Activated T-cell treated with anti-CD3 and anti-CD28 coated beads, Interleukin-2, amount 50 U/mL, for 1 hour (primary cell): Measurements from ENCODE around the gene LRRC46.

Source experiments
- DNase-seq: peaks from one replicate; pipeline ENCODE4 v3.0.0-alpha.2; 2020

Gene LRRC46

DNA sequence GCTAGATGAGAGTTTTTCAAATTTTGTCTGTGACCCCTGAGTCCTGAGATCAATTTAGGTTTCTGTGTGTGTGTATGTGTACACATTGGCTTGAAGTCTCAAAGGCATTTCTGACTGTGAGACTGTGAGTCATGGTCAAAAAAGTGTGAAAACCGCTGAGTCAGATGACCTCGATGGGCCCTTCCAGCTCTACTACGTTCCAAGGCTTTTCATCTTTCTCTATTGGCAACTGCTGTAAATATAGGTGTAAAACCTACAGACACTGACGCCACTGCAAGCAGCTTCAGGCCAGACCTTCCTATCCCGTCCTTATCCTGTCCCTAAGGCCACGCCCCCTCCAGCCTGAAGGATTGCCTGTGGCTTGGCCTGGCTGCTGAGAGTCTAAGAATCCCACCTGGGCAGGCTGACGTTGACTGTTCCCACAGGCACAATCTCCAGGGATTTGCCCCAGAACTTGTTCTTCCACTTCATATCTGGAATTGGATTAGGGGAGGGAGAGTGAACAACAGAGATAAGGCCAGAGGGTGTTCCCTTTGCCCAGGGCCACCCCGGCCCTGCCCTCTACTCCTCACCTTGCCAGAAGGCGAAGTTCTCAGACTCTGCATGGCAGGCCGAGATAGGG lies 21.2 kb upstream of the LRRC46 start:
- no peak for DNase-seq

DNA sequence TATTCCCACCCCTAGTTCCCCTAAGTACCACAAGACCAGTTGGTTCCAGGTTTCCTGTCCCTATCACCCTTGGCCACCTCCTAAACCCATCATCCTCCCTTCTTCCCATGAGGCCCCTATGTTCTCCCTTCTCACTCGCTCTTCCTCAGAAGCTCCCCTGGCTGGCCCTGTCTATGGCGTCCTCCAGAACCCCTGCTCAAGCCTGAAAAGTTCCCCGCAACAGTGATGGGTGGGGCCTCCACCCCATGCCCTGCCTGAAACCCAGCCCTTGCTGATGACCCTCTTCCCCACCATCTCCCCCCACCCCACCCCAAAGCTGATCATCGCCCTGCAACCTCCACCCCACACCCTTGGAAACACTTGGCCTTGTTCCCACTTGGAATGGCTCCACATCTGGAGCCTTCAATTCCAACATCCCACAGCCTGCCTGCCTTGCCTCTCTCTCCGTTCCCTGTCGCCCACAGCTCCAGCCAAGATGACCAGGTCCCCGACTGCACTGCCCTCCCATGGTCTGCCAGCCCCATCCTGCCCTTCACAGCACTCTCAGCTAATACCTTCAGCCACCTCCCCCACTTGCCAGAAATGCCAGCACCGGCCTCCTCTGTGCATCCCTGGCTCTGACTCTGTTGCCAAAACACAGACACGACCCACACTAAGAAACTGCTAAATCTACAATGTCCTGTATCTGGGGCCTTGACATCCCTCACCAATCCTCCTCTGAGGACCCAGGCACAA lies 20.4 kb upstream of the LRRC46 start:
- DNase-seq = no peak

DNA sequence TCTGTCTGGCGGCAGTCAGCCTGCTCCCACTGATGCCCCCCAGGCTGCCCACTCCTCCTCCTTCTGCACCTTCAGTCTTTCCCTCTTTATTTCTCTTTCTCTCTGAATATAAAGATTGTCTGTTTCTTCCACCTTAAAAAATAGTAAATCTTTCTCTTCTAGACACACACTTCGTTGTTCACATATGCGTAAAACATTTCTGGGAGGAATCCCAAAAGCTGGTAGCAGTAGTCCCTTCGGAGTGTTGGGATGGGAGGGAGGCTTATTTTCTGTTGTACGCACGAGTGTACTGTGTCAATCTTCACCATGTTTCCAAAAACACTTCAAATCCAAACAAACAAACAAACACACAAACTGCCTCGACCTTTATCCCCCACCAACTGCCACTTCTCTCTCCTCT lies 19.8 kb upstream of the LRRC46 start:
- DNase-seq = no peak

DNA sequence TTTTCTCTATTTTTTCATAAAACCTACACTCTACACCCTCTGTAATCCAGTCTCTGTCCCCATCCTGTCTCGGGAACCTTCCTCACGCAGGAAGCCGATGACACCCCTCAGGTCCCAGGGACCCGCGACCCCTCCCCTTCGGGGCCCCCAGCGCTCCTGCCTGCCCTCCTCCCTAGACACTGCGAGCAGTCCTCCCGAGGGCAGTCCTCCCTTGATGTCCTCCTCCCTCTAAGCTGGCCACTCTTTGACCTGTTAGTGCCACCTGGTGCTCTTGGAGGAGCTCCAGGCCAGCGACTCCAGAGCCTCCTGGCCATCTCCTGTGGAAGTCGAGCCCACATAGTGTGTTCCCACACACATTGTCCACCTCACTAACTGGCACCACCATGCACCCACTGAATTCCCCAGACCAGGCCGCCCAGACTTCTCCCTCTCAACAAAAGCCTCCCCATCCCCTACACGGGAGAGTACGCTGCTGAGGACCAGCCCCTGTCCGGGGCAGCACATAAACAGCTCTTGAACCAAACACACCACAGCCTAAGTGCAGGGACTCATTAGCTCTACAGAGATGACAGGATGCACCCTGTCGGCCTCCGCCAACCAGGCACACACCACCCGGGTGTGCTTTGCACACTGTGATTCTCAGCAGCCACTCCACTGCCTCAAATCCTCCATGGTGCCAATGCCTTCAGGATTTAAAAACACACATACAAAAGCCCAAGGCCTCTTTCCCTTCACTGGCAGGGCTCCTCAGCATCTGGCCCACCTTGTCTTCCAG lies 19.1 kb upstream of the LRRC46 start:
- peak; percentile 8 for DNase-seq

DNA sequence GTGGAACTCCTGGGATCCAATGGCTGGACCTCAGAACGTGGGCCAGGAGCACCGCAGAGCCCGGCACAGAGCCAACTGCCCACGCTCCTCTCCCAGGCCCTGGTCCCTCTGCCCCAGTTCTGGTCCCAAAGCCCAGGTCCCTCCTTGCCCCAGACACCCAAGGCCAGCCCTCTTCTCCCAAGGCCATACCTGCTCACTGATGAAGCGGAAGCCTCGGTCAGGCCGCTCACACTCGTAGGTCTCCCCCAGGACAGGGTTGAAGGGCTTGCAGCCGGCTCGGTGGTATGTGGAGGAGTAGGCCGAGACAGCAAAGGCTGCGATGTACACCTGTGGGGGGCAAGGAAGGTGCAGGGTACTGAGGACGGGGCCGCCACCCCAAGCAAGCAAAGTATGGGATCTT lies 18.4 kb upstream of the LRRC46 start:
- DNase-seq = peak; percentile 7

DNA sequence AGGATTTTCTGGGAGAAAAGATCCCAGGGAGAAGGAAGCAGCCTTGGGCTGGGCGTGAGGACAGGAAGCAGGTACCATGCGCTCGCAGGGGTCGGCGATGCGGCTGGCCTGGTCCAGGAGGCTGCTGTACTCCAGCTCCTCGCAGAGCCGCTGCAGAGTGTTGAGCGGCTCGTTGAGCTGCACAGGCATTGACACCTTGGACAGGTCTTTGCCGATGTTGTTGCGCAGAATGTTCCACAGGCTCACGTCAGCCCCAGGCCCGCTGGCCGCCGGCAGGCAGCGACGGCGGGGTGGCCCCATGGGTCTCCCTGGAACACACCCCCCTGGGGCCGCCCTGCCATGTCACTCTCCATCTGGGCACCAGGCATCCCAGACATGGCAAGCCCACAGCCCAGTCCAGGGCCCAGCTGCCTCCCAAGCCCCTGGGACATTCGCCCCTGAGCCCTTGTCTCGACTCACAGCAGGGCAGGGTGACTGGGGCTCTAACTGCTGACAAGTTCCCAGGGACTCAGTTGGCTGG lies 17.9 kb upstream of the LRRC46 start:
- peak; percentile 8 for DNase-seq

DNA sequence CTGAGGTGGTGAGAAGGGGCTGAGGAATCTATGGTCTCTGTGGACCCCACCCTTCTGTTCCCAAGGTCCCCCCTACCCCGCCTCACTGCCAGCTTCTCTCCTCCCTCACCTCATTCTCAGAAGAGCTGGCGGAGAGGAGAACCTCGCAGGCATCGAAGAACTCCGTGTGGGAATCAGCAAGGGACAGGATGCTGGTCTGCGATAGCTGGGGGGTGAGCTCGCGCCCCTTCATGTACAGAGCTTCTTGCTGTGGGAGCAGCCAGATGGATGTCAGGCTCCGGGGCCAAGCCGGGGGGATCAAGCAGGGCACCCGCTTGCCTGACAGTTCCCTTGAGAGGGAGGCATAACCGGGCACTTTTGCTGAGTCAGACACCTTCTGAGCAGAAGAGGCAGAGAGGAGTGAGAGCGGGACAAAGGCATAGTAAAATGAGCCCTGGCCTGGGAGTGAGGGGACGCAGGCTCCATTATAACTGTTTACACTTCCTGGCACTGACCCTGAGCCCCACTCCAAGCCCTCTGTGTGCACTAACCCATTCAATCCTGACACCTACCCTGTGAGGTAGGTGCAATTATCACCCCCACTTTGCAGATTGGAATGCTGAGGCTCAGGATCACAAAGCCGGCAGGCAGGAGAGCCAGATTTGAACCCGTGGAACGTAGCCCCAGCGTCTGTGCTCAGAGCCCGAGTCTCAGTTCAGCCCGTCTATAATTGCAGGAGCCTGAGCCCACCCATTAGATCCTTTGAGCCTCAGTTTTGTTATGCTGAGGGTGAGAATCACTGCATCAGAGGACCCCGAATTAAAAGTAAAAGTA lies 16.2 kb upstream of the LRRC46 start:
- no peak for DNase-seq

DNA sequence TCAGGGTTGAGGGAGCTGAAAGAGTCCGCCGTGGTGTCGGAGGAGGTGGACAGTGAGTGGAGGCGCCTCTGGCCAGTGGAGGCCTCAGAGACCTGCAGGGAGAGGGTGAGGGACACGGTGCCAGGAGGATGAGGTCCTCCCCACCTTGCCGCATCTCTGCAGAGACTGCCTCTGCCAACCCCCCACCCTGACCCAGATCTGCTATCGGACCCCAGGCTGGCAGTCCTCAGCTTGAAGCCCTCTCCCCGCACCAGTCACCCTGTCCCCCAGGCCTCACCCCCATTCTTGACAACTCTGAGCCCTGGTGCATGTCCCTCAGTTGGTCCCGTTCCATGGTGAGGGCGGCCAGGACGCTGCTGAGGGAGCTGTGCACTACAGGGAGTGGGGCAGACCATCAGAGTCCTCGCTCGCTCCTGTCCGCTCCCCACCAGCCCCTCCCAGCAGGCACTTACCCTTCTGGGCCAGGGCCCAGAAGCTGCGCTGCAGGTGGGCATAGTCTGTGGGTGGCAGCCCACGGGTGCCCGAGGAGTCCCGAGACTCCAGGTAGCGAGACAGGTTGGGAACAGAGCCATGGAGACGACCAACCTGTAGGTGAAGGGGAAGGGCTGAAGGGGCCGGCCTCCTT lies 15.2 kb upstream of the LRRC46 start:
- no peak for DNase-seq

DNA sequence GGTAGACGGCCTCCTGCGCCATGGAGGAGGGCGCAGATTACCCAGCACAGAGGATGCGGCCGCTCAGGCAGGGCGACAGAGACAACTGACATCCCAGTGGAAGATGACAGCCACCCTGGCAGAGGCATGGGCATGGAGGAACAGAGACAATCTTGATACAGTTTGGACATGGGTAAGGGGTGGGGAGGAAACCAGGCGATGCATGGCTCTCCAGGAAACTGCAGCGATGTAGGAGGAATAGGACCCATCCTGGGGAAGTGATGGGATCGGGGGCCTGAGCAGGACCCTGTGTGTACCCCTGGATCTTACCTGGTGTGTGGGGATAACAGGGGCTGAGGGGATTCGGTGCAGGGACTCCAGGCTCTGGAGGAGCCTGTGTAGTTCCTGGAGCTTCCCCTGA lies 14.5 kb upstream of the LRRC46 start:
- no peak for DNase-seq

DNA sequence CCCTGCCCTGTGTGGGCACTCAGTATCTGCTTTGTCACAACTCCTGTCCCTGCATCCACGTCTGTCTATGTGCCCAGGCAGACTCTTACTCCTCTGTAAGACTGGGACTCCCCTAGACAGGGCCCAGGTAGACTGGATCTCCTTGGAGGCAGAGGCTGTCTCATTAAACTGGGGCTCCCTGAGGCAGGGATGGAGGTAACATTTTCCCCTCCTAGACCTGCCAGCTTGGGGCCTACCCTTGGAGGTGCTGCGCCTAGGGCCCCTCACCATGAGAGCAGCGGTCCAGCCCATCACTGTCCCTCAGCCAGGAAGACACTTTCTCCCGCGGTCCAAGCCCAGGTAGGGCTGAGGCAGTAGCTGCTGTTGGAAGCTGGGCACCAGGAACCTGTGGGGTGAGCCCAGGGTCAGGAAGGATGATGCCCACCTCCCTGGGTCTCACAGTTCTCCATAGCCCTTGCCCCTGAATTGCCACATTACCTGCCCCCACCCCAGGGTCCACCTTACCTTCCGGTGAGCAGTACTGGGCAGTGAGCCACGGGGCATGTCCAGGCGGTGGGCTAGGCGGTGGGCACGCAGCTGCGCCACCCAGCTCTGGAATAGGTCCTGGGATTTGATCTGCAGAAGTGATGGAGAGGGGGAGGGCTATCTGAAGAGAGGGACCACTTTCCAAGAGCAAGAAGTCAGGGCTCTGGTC lies 13.3 kb upstream of the LRRC46 start:
- DNase-seq = no peak

DNA sequence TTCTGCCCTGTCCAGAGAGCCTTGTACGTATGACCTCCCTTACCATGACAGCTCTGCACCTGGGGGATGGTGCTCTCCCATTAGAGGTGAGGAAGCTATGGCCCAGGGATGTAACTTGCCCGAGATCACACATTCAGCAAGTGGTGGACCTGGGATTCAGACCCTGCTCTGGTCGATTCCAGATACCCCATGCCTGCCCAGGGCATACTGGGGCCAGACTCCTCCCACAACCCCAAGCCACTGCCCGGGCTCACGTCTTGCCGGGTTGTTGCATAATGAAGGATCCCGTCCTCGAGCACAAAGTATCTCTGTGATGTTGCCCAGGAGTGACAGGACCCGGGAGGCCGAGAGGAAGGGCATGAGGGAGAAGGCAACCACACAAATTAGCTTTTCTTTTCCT lies 12.0 kb upstream of the LRRC46 start:
- no peak for DNase-seq

DNA sequence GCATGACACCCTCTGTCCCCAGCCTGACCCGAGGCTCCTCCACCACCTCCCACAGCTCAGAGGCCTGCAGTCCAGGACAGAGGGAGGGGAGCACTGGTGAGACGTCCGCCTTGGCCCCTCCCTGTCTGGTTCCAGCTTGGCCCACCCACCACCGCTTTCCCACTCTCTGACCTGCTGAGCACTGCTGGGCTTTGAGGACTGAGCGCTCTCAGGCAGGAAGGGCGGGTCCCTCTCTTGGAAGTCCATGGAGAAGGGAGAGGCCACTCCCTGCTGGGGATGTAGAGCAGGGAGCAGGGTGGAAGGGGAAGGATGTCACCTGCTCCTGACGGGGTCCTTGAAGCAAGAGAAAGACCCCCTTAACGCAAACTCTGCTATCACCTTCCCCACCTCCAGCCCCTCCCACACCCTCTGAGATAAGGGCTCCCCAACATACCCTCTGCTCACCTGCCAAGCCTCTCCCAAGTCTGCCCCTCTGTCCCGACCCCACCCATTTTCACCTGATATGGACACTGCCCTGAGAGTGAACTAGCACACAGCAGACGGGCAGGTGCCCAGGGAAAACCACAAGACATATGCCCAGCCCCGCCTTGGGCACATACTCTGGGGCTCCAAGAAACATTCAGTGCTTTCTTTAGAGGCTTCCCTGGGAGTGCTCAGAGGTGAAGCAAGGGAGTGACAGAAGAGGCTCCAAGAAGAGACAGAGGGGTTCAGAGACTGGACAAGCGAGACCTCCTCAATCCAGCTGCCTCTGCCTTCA lies 11.3 kb upstream of the LRRC46 start:
- no peak for DNase-seq

DNA sequence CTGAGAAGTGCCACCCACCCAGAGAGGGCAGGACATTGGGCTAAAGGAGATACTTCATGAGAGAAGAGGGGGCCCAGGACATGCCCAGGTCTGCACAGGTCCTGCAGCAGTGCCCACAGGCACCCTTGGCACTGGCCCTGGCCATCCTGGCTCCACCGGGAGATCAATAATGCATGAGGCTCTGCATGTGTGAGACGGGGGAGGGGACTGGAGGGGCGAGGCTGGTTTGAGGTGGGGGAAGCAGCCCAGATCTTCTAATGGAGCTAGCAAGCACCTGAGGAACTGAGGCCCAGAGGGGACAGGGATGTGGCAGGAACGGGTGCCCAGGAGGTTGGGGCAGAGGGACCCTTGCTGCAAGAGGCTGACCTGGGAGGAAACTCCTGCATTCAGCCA lies 10.4 kb upstream of the LRRC46 start:
- DNase-seq = no peak

DNA sequence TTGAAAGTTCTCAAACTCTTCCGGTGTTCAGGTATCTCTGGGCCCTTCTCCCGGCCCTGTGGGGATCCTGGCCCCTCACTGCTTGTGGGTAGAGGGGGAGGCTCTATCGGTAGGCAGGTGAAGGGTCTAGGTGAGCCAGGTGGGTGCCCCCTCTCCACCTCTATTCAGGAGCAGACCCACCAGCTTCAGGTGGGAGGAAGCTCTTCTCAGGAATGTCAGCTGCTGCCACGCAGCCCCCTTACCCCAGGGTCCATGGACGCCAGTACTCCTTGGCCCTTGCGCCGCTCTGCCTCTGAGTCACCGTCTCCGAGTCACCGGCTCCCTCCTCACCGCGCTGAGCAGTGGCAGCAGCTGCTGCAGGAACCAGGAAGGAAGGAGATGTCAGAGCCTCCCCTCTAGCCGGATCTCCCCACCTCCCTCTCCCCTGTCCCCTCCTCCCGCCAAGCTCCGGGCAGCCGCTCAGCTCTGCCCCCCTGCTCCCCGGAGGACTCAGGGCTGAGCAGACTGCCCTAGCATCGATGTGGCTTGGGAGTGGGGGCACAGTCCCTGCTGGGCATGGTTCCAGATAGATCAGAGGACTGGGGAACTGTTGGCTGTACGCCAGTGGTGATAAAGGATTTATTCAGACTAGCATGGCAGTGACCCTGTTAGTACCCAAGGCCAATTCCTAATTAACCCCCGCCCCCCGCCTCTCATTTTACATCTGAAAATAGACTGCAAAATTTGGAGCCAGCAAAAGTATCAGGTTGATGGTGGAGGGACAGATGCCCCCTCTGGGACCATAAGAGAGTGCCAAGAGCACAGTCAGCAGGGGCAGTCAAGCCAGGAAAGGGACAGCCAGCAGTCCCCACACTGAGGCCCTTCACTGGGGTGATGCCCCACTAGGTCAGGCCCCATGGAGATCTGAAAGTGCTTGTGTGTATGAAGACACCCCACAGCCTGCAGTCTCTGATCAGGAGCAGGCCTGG lies 9.8 kb upstream of the LRRC46 start, which contains the start of gene OSBPL7:
OSBPL7 (minus strand) TSS at position 371 of the 968 bp plus-strand sequence. CDS start 1,516 bp downstream, outside the sequence.
- peak; percentile 77 for DNase-seq

DNA sequence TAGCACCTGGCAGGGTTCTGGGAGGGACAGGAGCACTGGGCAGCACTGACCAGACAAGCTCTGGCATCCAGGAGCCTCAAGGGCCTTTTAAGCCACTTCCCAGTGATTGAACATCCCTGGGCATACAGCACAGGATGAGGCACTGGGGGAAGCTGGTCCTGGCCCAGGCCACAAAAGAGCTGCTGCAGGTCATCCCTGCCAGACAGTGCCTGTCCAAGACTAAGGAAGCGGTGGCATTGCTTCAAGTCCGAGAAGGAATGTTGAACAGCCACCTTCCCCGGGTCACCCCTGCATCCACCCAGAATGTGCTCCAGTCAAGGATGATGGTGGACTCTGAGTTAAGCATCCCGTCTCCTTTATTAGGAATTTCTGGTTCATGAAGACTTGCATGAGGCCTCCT lies 8.7 kb upstream of the LRRC46 start:
- DNase-seq = no peak

DNA sequence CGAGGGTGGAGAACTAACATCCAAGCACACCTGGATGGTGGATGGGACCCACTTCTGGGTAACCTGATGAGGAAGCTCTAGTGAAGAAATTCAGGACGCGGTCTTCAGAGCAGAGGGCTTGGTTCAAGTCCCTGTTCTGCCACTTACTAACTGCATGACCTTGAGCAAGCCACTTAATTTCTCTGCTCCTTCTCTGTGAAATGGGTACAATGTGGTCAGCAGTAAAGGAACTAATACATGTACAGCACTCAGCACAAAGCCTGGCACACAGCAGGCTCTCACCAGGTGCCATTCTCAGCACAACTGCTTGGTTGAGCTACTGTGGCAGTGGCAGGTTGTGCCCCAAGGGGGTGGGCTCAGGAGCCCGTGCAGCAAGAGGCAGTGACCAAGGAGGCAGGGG lies 8.0 kb upstream of the LRRC46 start:
- DNase-seq = no peak

DNA sequence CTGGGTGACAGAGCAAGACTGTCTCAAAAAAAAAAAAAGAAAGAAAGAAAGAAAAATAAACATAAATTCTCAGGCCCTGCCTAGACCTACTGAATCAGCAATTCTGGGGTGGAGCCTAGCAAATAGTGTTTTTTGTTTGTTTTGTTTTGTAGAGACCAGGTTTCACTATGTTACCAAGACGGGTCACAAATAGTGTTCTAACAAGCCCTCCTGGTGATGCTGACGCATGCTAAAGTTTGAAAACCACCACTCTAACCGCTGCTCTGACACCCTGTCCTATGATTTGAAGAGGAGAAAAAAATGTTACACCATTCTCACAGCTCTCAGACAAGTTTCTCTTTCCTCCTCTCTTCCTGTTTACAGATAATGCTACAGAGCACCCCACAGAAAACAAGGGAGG lies 1.6 kb upstream of the LRRC46 start:
- no peak for DNase-seq

DNA sequence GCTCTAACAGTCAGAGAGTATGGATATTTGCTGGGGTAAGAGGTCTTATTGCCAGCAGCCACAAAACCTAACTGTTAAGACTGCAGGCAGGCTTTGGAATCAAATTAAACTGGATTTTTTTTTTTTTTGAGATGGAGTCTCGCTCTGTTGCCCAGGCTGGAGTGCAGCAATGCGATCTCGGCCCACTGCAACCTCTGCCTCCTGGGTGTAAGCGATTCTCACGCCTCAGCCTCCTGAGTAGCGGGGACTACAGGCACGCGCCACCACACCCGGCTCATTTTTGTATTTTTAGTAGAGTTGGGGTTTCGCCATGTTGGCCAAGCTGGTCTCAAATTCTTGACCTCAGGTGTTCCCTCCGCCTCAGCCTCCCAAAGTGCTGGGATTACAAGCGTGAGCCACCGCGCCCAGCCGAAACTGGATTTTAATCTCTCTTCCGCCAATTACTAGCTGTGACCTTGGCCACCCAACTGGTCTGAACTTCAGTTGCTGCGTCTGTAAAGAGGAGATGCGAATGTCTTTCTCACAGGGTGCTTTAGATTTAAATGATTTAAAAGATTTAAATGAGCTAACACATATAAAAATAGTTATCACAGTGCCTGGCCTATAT lies 971 bp upstream of the LRRC46 start:
- no peak for DNase-seq

DNA sequence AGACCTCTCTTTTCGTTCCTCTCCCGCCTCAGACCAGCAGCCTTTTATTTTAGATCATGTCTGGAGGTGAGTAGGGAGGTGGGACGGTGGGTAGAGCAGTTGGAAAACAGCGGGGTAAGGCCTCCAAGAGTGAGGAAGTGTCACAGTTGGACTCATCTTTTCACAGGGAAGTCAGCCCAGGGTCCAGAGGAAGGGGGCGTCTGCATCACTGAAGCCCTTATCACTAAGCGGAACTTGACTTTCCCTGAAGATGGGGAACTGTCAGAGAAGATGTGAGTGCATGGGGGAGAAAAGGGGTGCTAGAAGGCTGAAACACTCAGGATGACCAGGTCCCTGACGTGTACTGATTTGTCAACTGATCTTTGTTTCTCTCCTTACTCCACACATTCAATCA lies 461 bp downstream of the LRRC46 start:
- DNase-seq = no peak
